NB4 (cell line): ENCODE measurements around the gene CTRB1.

Source experiments
- CTCF ChIP-seq: IDR thresholded peaks from one replicate; pipeline ENCODE4 v1.5.1; 2012; ENCODE audit warnings: low read depth, low read length
- MAX ChIP-seq: IDR thresholded peaks from 2 replicates; pipeline ENCODE4 v1.6.1; 2011; ENCODE audit warnings: low read depth, low read length
- MYC ChIP-seq: IDR thresholded peaks from 2 replicates; pipeline ENCODE4 v1.6.1; 2011; ENCODE audit warnings: low read depth, low read length
- POLR2A ChIP-seq: IDR thresholded peaks from 2 replicates; pipeline ENCODE4 v1.6.1; 2011; ENCODE audit warnings: mild to moderate bottlenecking; ENCODE audit not compliant: insufficient read length; ENCODE audit errors: extremely low read depth

- no peak for TF ChIP-seq CTCF
- no peak for TF ChIP-seq POLR2A
- TF ChIP-seq MAX = no peak
- no peak for TF ChIP-seq MYC
Measured at GRCh38 chr16:75175074-75175473, 43.7 kb upstream of the CTRB1 start.
